Type B pancreatic cell (in vitro differentiated cells): ENCODE measurements around the gene CHFR. TPM values are rescaled to one million over a fixed set of nuclear protein-coding genes. Genes with fewer than 3 reads are reported as not detected.
"Not testable (repeated sequence)": the region's sequence is repeated elsewhere in the genome, so short reads cannot be mapped to it uniquely, and the experiment has no call there.

ENCODE experiments used
- DNase-seq: peaks from one replicate; pipeline ENCODE4 v3.0.0; 2021; ENCODE audit warnings: mixed read lengths; ENCODE audit not compliant: unreplicated experiment; ENCODE audit errors: extremely low spot score
- H3K27ac Mint-ChIP-seq: 2 replicates; pipeline ENCODE4 v1.8.0; 2021; ENCODE audit warnings: mild to moderate bottlenecking, mixed read lengths
- H3K27me3 Mint-ChIP-seq: 2 replicates; pipeline ENCODE4 v1.8.0; 2021; ENCODE audit warnings: mixed read lengths
- H3K36me3 Mint-ChIP-seq: 2 replicates; pipeline ENCODE4 v1.8.0; 2021; ENCODE audit warnings: mixed read lengths
- H3K4me1 Mint-ChIP-seq: one replicate; pipeline ENCODE4 v1.8.0; 2021; ENCODE audit warnings: mixed read lengths; ENCODE audit not compliant: unreplicated experiment
- H3K4me3 Mint-ChIP-seq: 2 replicates; pipeline ENCODE4 v1.8.0; 2021; ENCODE audit warnings: mild to moderate bottlenecking, mixed read lengths
- H3K9me3 Mint-ChIP-seq: 2 replicates; pipeline ENCODE4 v1.8.0; 2021; ENCODE audit warnings: mixed read lengths
- total RNA-seq: library from RNA; stranded (reverse); gene quantifications from 2 replicates; pipeline ENCODE4 v1.2.1, GENCODE V29; 2021; ENCODE audit warnings: low replicate concordance
- TF ChIP-seq, protein P1 (sequence below): fragments of 200-600 bp; sonication (generic); conservative IDR thresholded peaks from 2 replicates; pipeline ENCODE4 v1.5.0; 2021; ENCODE audit warnings: antibody characterized with exemption, mild to moderate bottlenecking

CHFR gene
- total RNA-seq, 1 donor from 2014 or later = 37.1 TPM

- TF ChIP-seq, protein P1, sequence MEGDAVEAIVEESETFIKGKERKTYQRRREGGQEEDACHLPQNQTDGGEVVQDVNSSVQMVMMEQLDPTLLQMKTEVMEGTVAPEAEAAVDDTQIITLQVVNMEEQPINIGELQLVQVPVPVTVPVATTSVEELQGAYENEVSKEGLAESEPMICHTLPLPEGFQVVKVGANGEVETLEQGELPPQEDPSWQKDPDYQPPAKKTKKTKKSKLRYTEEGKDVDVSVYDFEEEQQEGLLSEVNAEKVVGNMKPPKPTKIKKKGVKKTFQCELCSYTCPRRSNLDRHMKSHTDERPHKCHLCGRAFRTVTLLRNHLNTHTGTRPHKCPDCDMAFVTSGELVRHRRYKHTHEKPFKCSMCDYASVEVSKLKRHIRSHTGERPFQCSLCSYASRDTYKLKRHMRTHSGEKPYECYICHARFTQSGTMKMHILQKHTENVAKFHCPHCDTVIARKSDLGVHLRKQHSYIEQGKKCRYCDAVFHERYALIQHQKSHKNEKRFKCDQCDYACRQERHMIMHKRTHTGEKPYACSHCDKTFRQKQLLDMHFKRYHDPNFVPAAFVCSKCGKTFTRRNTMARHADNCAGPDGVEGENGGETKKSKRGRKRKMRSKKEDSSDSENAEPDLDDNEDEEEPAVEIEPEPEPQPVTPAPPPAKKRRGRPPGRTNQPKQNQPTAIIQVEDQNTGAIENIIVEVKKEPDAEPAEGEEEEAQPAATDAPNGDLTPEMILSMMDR = no peak
- Mint-ChIP-seq H3K27me3 (no peaks in the 10 kb centered on the region), H3K4me3 (no peak overlapping the region), H3K9me3 (no peaks in the 10 kb centered on the region), H3K4me1 (no peaks in the 10 kb centered on the region), H3K27ac (no peak overlapping the region), H3K36me3 (peaks cover 22% of the 10 kb centered on the region)
- DNase-seq = no peak
Observed at GRCh38 chr12:132856581-132856980, 30.8 kb downstream of the CHFR start.

GRCh38 chr12:132855211-132855610 is 32.2 kb downstream of the CHFR start:
- DNase-seq, H3K4me3 Mint-ChIP-seq, H3K4me1 Mint-ChIP-seq, H3K27me3 Mint-ChIP-seq, H3K27ac Mint-ChIP-seq, H3K9me3 Mint-ChIP-seq: not testable (repeated sequence)
- H3K36me3 Mint-ChIP-seq = peaks cover 19% of the 10 kb centered on the region

DNA sequence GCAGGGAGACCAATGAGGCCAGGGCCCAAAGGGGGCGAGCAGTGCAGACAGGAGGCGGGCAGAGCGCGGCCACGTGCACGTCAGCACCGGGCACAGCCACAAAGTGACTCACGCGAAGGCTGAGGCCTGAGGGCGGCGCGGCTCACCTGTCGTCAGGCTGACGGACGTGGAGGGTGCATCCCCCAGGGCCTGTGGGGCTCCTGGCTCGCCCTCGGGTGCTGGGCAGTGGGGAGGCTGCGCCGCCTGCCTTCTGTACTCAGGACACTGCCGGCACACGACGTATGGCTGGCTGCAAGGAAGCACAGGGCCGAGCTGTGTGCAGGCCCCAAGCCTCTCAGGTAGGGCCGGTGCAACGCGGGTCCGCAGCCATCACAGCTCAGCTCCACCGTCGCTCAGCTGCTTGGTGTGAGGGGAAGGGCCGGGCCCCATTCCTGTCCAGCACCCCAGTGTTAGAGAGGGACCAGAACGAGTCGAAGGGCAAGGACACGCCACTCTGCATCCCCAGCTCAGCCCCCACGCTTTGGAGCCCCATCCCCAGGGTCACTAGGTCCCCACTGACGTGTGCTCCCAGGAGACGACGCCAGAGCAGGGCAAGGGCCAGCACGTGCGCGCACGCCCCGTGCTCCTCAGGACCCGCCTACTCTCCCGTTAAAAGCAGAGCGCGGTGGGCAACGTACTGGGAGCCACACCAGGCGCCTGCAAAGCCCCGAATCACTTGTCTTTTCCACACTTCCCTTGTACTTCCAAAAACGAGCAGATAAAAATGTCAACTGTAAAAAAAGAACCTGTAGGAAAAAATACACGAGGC is 33.9 kb downstream of the CHFR start:
- no peak for DNase-seq
- H3K4me1 Mint-ChIP-seq = no peaks in the 10 kb centered on the region
- H3K4me3 Mint-ChIP-seq = no peak overlapping the region
- peaks cover 13% of the 10 kb centered on the region for H3K36me3 Mint-ChIP-seq
- no peaks in the 10 kb centered on the region for H3K27me3 Mint-ChIP-seq
- H3K9me3 Mint-ChIP-seq = no peaks in the 10 kb centered on the region
- H3K27ac Mint-ChIP-seq = no peak overlapping the region
- TF ChIP-seq, protein P1 = no peak

DNA sequence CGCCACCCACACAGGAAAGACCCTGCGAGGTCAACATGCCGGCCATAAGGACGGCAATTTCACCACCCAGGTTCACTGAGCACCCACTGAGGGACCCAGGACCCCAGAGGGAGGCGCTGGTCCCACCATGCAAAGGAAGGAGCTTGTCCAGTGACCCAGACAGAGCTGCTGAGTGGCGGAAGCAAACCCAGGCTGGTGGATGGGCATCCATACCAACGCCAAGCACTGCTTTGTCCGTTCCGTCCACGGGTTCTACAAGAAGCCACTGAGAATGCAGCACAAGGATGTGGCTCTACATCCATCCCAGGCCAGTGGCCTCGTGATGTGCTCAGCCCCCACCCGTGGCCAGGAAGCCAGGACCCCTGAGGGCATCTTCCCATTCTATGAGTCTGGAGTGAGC is 34.9 kb downstream of the CHFR start:
- no peak overlapping the region for H3K27ac Mint-ChIP-seq
- no peaks in the 10 kb centered on the region for H3K4me1 Mint-ChIP-seq
- no peaks in the 10 kb centered on the region for H3K27me3 Mint-ChIP-seq
- no peak for DNase-seq
- no peaks in the 10 kb centered on the region for H3K9me3 Mint-ChIP-seq
- H3K4me3 Mint-ChIP-seq = no peak overlapping the region
- TF ChIP-seq, protein P1 = no peak
- peaks cover 13% of the 10 kb centered on the region for H3K36me3 Mint-ChIP-seq

DNA sequence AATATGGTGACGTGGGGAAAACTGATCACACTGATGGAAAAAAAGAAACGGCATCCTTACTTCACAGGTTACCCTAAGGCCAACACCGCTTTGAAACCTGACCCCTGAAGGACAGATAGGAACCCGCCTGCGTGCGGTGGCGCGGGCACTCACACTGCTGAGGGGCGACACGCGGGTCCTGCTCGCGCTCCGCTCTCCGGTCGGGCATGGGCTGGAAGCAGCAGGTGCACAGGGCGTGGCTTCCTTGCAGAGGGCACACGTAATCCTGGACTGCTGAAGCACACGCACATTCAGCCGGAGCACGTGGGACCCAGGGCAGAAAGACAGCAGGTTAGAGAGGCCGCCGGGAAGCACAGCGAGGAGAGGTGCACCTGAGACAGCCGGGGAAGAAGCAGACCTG is 35.9 kb downstream of the CHFR start:
- H3K4me1 Mint-ChIP-seq = no peaks in the 10 kb centered on the region
- H3K27me3 Mint-ChIP-seq = no peaks in the 10 kb centered on the region
- no peak overlapping the region for H3K4me3 Mint-ChIP-seq
- TF ChIP-seq, protein P1 = no peak
- DNase-seq = no peak
- no peak overlapping the region for H3K27ac Mint-ChIP-seq
- peaks cover 13% of the 10 kb centered on the region for H3K36me3 Mint-ChIP-seq
- H3K9me3 Mint-ChIP-seq = no peaks in the 10 kb centered on the region

DNA sequence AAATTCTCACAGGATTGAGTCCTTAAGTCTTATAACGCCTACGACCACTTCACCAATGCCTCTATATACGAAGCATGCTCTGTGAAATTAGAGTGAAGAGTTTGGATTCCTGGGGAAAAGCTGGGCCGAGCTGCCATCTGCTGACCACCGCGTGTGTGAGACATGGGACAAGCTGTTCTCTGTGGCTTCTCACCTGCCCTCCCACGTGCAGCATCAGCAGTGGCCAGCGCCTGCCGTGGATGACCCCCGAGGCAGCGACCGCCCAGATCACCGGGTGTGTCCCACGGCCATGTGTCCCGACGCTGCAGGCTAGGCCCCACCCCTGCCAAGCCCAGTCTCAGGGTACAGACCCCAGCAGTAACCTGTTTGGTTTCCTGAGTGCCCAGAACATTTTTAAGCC is 37.1 kb downstream of the CHFR start:
- no peak for DNase-seq
- Mint-ChIP-seq H3K36me3 (peaks cover 9% of the 10 kb centered on the region), H3K27ac (no peak overlapping the region), H3K4me1 (no peaks in the 10 kb centered on the region), H3K4me3 (no peak overlapping the region), H3K27me3 (no peaks in the 10 kb centered on the region), H3K9me3 (no peaks in the 10 kb centered on the region)
- TF ChIP-seq, protein P1 = no peak
